ENCODE measurements around the gene SLC35F3. TPM values are rescaled to one million over a fixed set of nuclear protein-coding genes. Genes with fewer than 3 reads are reported as not detected.

The SLC35F3 gene
- total RNA-seq, 1 donor from 2014 or later = 2.6 TPM

DNA sequence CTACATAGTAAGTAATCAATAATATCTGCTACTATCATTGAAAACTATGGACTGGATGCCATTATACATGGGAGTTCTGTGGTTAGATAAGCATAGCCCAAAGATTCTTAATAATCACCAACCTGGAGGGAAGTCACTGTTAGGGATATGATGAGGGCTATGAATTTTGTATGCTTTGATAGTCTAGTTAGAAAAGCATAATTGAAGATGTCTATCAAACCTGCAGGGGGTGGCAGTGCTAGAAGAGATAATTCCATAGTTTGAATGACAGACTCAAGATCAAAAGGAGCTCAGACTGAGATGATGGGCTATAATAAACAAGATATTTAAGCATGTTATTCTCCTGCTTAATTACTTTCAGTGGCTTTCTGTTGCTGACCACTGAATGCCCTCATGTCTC lies 453.4 kb downstream of the SLC35F3 start:
- no peak for DNase-seq (ENCODE audit: low read depth, low spot score)
- Mint-ChIP-seq H3K27me3 (ENCODE audit: low read depth) (peaks cover 4% of the 10 kb centered on the region), H3K27ac (ENCODE audit: unreplicated experiment) (no peak overlapping the region), H3K4me1 (no peaks in the 10 kb centered on the region), H3K36me3 (ENCODE audit: low read depth) (no peaks in the 10 kb centered on the region), H3K9me3 (no peaks in the 10 kb centered on the region), H3K4me3 (no peak overlapping the region)
- TF ChIP-seq, protein P1, sequence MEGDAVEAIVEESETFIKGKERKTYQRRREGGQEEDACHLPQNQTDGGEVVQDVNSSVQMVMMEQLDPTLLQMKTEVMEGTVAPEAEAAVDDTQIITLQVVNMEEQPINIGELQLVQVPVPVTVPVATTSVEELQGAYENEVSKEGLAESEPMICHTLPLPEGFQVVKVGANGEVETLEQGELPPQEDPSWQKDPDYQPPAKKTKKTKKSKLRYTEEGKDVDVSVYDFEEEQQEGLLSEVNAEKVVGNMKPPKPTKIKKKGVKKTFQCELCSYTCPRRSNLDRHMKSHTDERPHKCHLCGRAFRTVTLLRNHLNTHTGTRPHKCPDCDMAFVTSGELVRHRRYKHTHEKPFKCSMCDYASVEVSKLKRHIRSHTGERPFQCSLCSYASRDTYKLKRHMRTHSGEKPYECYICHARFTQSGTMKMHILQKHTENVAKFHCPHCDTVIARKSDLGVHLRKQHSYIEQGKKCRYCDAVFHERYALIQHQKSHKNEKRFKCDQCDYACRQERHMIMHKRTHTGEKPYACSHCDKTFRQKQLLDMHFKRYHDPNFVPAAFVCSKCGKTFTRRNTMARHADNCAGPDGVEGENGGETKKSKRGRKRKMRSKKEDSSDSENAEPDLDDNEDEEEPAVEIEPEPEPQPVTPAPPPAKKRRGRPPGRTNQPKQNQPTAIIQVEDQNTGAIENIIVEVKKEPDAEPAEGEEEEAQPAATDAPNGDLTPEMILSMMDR (conservative IDR thresholded peaks at IDR 0.05) = no peak

DNA sequence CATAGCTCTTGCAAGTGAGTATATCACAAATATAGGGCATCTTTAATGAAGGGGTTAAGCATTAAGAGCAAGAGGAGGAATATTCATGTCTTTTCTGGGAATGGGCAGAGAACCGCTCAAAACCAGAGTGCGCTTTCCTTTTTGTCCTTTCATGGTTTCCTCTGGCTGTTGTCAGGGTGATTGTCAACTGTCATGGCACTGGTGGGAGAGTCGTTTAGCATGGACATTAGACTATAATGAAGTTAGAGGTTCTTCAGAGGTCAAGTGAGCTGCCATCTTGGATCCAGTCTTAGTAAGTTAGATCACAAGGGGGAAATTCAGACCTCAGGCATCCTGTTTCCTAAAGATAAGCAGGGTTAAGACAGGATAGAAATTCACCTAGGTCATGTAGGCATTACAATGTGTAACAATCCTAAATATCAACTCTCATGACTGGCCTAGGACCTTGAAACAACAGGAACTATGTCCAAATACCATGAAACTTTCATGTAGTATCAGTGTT lies 456.7 kb downstream of the SLC35F3 start:
- H3K36me3 Mint-ChIP-seq (ENCODE audit: low read depth) = no peaks in the 10 kb centered on the region
- TF ChIP-seq, protein P1 (conservative IDR thresholded peaks at IDR 0.05) = no peak
- no peak overlapping the region for H3K4me3 Mint-ChIP-seq
- no peak for DNase-seq (ENCODE audit: low read depth, low spot score)
- H3K9me3 Mint-ChIP-seq = no peaks in the 10 kb centered on the region
- H3K27me3 Mint-ChIP-seq (ENCODE audit: low read depth) = peaks cover 6% of the 10 kb centered on the region
- no peak overlapping the region for H3K27ac Mint-ChIP-seq (ENCODE audit: unreplicated experiment)
- no peaks in the 10 kb centered on the region for H3K4me1 Mint-ChIP-seq

DNA sequence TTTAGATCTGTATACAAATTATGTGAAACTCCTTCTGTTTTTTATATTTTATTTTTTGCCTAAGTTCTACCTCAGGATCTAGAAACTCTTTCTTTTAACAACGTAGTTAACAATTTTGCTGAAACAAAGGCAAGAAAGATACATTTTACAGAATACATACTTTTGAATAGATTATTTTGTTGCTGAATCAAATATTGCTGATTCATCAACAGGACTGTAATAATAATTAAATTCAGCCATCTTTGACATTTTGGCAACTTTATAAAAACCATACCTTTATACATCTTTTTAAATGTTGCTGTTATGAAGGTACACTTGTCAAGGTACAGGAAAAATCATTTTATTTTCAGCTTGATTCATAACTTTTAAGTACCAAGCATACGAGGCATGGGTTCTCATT lies 458.1 kb downstream of the SLC35F3 start:
- H3K27ac Mint-ChIP-seq (ENCODE audit: unreplicated experiment) = no peak overlapping the region
- H3K4me1 Mint-ChIP-seq = no peaks in the 10 kb centered on the region
- H3K9me3 Mint-ChIP-seq = no peaks in the 10 kb centered on the region
- DNase-seq (ENCODE audit: low read depth, low spot score) = no peak
- no peaks in the 10 kb centered on the region for H3K36me3 Mint-ChIP-seq (ENCODE audit: low read depth)
- TF ChIP-seq, protein P1 (conservative IDR thresholded peaks at IDR 0.05) = no peak
- H3K4me3 Mint-ChIP-seq = no peak overlapping the region
- peaks cover 6% of the 10 kb centered on the region for H3K27me3 Mint-ChIP-seq (ENCODE audit: low read depth)

DNA sequence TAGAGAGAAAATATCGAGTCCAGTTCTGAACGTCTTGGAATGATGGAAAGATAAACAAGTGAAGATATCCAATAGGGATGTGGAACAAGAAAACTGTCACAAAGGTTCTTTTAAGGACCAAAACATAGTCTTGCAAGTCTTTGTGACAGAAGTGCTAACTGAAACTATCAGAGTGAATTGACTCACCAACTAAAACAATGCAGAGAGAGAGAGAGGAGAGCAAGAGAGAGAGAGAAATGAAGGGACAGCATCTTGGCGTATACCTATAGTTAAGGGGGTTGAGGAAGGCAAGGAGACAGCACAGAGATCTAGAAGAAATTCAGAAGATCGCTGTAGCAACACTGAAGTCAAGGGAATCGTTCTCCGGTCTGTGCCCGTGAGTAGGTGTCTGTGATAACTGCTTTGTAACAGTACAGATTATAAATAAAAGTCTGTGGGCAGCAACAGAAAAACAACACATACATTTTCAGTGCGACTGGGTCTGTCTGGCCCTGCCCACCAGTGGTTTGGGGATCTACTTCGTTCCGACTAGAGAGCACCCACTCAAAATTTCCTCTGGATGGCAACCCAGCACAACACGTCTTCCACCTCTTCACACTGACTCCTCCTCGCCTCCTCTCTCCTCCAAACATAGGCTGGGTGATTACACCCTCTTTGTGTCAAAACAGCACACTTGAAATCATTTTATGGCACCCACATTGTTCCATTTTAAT lies 464.0 kb downstream of the SLC35F3 start:
- H3K4me1 Mint-ChIP-seq = peaks cover 14% of the 10 kb centered on the region
- TF ChIP-seq, protein P1 (conservative IDR thresholded peaks at IDR 0.05) = no peak
- H3K27me3 Mint-ChIP-seq (ENCODE audit: low read depth) = peaks cover 24% of the 10 kb centered on the region
- H3K9me3 Mint-ChIP-seq = no peaks in the 10 kb centered on the region
- no peaks in the 10 kb centered on the region for H3K36me3 Mint-ChIP-seq (ENCODE audit: low read depth)
- no peak for DNase-seq (ENCODE audit: low read depth, low spot score)
- no peak overlapping the region for H3K4me3 Mint-ChIP-seq
- H3K27ac Mint-ChIP-seq (ENCODE audit: unreplicated experiment) = no peak overlapping the region

DNA sequence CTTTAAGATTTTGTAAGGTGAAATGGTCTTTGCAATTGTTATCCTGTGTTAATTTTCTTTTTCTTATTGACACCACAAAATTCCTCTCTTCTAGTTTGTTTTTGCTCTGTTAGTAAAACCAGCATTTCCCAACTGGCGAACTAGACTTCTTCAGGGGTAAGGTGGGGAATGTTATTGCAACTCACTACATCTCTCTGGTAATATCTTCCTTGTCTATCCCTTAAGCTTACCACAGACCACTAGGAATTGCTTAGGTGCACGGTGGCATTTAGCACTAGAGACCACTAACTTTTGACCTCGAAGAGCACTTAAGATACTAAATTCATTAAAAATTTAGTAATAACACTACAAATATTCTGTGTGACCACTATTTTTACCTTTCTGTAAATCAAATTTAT lies 464.6 kb downstream of the SLC35F3 start:
- TF ChIP-seq, protein P1 (conservative IDR thresholded peaks at IDR 0.05) = no peak
- H3K27ac Mint-ChIP-seq (ENCODE audit: unreplicated experiment) = no peak overlapping the region
- no peaks in the 10 kb centered on the region for H3K36me3 Mint-ChIP-seq (ENCODE audit: low read depth)
- H3K27me3 Mint-ChIP-seq (ENCODE audit: low read depth) = peaks cover 24% of the 10 kb centered on the region
- DNase-seq (ENCODE audit: low read depth, low spot score) = no peak
- H3K4me1 Mint-ChIP-seq = peaks cover 16% of the 10 kb centered on the region
- H3K9me3 Mint-ChIP-seq = no peaks in the 10 kb centered on the region
- no peak overlapping the region for H3K4me3 Mint-ChIP-seq

Data from neural crest cell (in vitro differentiated cells).